Esophagus squamous epithelium (tissue), 4 donors: ENCODE results near the gene LSM3.

Source experiments
- POLR2A ChIP-seq, 4 donors: fragments of 450-650 bp; IDR thresholded peaks; one replicate each; pipeline ENCODE4 v1.6.1; 2017; ENCODE audit warnings: antibody characterized with exemption in 4 of 4, mild to moderate bottlenecking in 4 of 4, moderate library complexity in 3 of 4
- TF ChIP-seq, protein P1 (sequence below), 6 experiments: fragments of 450-650 bp in 4 of 6; fragments of 200-600 bp in 2 of 6; sonication (generic) in 2 of 6; IDR thresholded peaks; one replicate each; pipeline ENCODE4 v1.5.1; 2016 to 2019; ENCODE audit warnings: antibody characterized with exemption in 6 of 6, mild to moderate bottlenecking in 4 of 6, moderate library complexity in 4 of 6

DNA sequence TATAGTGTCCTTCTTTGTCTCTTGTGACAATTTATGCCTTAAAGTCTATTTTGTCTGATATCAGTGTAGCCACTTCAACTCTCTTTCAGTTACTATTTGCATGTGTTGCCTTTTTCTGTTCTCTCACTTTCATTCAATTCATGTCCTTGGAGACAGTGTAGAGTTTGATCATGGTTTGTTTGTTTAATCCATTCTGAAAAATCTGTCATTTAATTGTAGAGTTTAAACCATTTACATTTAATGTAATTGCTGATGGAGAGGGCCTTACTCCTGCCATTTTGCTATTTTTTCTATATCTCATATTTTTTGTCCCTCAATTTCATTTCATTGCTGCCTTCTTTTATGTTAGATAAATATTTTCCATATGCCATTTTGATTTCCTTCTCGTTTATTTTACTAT lies 42.3 kb downstream of the LSM3 start:
- TF ChIP-seq, protein P1, sequence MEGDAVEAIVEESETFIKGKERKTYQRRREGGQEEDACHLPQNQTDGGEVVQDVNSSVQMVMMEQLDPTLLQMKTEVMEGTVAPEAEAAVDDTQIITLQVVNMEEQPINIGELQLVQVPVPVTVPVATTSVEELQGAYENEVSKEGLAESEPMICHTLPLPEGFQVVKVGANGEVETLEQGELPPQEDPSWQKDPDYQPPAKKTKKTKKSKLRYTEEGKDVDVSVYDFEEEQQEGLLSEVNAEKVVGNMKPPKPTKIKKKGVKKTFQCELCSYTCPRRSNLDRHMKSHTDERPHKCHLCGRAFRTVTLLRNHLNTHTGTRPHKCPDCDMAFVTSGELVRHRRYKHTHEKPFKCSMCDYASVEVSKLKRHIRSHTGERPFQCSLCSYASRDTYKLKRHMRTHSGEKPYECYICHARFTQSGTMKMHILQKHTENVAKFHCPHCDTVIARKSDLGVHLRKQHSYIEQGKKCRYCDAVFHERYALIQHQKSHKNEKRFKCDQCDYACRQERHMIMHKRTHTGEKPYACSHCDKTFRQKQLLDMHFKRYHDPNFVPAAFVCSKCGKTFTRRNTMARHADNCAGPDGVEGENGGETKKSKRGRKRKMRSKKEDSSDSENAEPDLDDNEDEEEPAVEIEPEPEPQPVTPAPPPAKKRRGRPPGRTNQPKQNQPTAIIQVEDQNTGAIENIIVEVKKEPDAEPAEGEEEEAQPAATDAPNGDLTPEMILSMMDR (IDR thresholded peaks at IDR 0.05), result no peak
- no peak for TF ChIP-seq POLR2A (IDR thresholded peaks at IDR 0.05)
